Gastrocnemius medialis (tissue), 4 donors: ENCODE measurements around the gene SPG11. TPM values are rescaled to one million over a fixed set of nuclear protein-coding genes. Genes with fewer than 3 reads are reported as not detected.

Experiments used
- ATAC-seq, 2 donors: fragments of 150-250 bp; one replicate each; pipeline ENCODE4 v1.9.1; 2016
- DNase-seq, 2 donors: peaks; one replicate each; pipeline ENCODE4 v3.0.0-alpha.2; 2019
- H3K27ac ChIP-seq, 4 donors: fragments of 200-600 bp; sonication (generic); 1 replicate in 1 of 4; 2 replicates in 3 of 4; pipeline ENCODE4 v1.5.1; 2016 to 2018; ENCODE audit warnings: mild to moderate bottlenecking in 2 of 4, moderate library complexity in 1 of 4
- H3K27me3 ChIP-seq, 3 donors: fragments of 200-600 bp; sonication (generic) in 2 of 3; 1 replicate in 1 of 3; 2 replicates in 2 of 3; pipeline versions ENCODE4 v1.5.1 to v1.6.0; 2016 to 2019; ENCODE audit warnings: mild to moderate bottlenecking in 1 of 3, moderate library complexity in 1 of 3
- H3K36me3 ChIP-seq, 2 donors: fragments of 200-600 bp; sonication (generic) in 1 of 2; one replicate each; pipeline ENCODE4 v1.5.1; 2017 to 2018
- H3K4me1 ChIP-seq, 2 donors: fragments of 200-600 bp; sonication (generic) in 1 of 2; one replicate each; pipeline ENCODE4 v1.5.1; 2016 to 2017; ENCODE audit warnings: mild to moderate bottlenecking in 2 of 2
- H3K4me3 ChIP-seq, 4 donors: fragments of 200-600 bp; sonication (generic) in 3 of 4; 1 replicate in 1 of 4; 2 replicates in 3 of 4; pipeline ENCODE4 v1.5.1; 2016 to 2019; ENCODE audit warnings: mild to moderate bottlenecking in 2 of 4
- H3K9me3 ChIP-seq, 3 donors: fragments of 200-600 bp; sonication (generic) in 2 of 3; 1 replicate in 1 of 3; 2 replicates in 2 of 3; pipeline ENCODE4 v1.5.1; 2016 to 2019
- CTCF ChIP-seq, 5 experiments: fragments of 450-650 bp in 3 of 5; fragments of 200-600 bp in 2 of 5; sonication (generic) in 2 of 5; IDR thresholded peaks in 4 of 5; conservative IDR thresholded peaks in 1 of 5; 1 replicate in 4 of 5; 2 replicates in 1 of 5; pipeline ENCODE4 v1.5.1; 2016 to 2019; ENCODE audit warnings: antibody characterized with exemption in 5 of 5, mild to moderate bottlenecking in 3 of 5, moderate library complexity in 3 of 5
- POLR2A ChIP-seq, 2 donors: fragments of 450-650 bp; IDR thresholded peaks; one replicate each; pipeline ENCODE4 v1.6.1; 2017; ENCODE audit warnings: antibody characterized with exemption in 2 of 2, mild to moderate bottlenecking in 2 of 2, moderate library complexity in 2 of 2
- in situ Hi-C, 4 donors: fragments of 200-750 bp; cut with MboI; loops; one replicate each; pipeline versions ENCODE4 v1.15.0 to v1.8.0; 2017; ENCODE audit warnings: low sequenced_read_pairs in 4 of 4
- intact Hi-C: fragments of 100-400 bp; cut with DNase I; formaldehyde crosslinking; loops from one replicate; pipeline ENCODE4 v1.15.1; 2023; ENCODE audit warnings: low total_unique reads
- total RNA-seq, 4 donors: library from RNA; depleted of rRNA; stranded (reverse); fragments of >200 nt; gene quantifications; one replicate each; pipeline versions ENCODE4 v1.1.0 to v1.2.3, GENCODE V29; 2016

SPG11 gene
- total RNA-seq, 4 donors from 2014 or later = 32.8 to 51.7 (median 43.2) TPM

DNA sequence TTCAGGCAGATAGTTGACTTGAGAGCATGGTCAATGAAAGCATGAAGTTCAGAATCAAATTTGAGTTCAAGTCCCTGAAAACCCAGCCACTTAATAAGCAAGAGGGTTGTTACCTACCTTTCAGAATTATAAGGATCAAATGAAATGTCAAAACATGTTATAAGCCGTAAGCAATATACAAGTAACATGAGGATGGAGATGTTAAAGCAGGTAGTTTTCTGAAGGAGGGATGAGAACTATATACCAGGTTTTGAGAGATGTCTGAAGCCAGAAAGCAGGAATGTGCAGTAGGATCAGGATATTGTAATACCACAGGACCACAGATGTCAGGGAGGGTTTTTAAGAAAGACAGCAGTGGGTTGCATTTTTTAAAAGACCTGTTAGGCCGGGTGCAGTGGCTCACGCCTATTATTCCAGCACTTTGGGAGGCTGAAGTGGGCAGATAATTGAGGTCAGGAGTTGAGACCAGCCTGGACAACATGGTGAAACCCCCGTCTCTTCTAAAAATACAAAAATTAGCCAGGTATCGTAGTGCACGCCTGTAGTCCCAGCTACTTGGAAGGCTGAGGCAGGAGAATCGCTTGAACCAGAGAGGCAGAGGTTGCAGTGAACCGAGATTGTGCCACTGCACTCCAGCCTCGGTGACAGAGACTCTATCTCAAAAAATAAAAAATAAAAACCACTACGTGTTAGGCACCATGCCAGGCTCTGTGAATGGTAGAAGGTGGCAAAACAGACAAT lies 133.4 kb downstream of the SPG11 start:
- Histone ChIP-seq H3K27me3 (no peaks in the 10 kb centered on the region), H3K4me3 (no peak overlapping the region), H3K9me3 (no peaks in the 10 kb centered on the region), H3K36me3 (peaks cover 0 to 18% of the 10 kb centered on the region in 2 donors), H3K4me1 (peaks cover 0 to 5% of the 10 kb centered on the region in 2 donors), H3K27ac (no peak overlapping the region)
- in situ Hi-C loops (loop anchor here in 1 of 4 donors (10.0 kb wide), 1 partner anchor 105 kb away; the partner anchor contains the start of gene CTDSPL2), intact Hi-C loops (loop anchor here (10.0 kb wide), 2 partner anchors 735 to 1115 kb away; partner anchors contain the start of gene SERF2)
- ATAC-seq = no peak
- no peak for DNase-seq
- TF ChIP-seq CTCF (IDR thresholded peaks at IDR 0.05 in 4 of 5, conservative IDR thresholded peaks at IDR 0.05 in 1 of 5) (no peak), POLR2A (IDR thresholded peaks at IDR 0.05) (no peak)

- DNase-seq = no peak
- Histone ChIP-seq H3K4me1 (no peaks in the 10 kb centered on the region), H3K36me3 (peaks cover 0 to 44% of the 10 kb centered on the region in 2 donors), H3K27ac (no peak overlapping the region), H3K4me3 (no peak overlapping the region), H3K27me3 (no peaks in the 10 kb centered on the region), H3K9me3 (no peaks in the 10 kb centered on the region)
- ATAC-seq = no peak
- intact Hi-C loops = no loop called here
- in situ Hi-C loops = no loop called here
- TF ChIP-seq POLR2A (IDR thresholded peaks at IDR 0.05) (no peak), CTCF (IDR thresholded peaks at IDR 0.05 in 4 of 5, conservative IDR thresholded peaks at IDR 0.05 in 1 of 5) (no peak)
Observed at GRCh38 chr15:44527241-44527640, 136.2 kb downstream of the SPG11 start.

DNA sequence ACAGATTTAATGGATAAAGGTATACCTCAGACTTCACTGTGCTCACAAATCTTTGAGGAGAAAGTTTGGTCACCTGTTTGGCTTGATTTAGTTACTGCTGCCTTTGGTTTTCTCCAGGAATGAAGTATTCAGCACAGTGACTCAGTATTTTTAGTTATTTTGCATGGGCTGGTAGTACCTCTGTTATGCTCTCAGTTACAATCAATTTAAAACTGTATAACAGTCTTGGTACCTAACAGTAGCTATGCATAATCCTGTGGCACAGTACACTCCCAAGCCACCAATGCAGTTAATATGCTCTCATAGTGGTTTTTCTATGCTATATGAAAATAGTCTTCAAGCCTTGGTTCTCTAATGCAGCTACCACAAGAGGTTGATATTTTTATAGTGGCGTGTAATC lies 138.4 kb downstream of the SPG11 start:
- no peaks in the 10 kb centered on the region for H3K27me3 ChIP-seq
- TF ChIP-seq CTCF (IDR thresholded peaks at IDR 0.05 in 4 of 5, conservative IDR thresholded peaks at IDR 0.05 in 1 of 5) (no peak), POLR2A (IDR thresholded peaks at IDR 0.05) (no peak)
- H3K36me3 ChIP-seq = peaks cover 0 to 48% of the 10 kb centered on the region in 2 donors
- H3K27ac ChIP-seq = no peak overlapping the region
- intact Hi-C loops (no loop called here), in situ Hi-C loops (no loop called here)
- ATAC-seq (no peak), DNase-seq (no peak)
- no peak overlapping the region for H3K4me3 ChIP-seq
- no peaks in the 10 kb centered on the region for H3K4me1 ChIP-seq
- no peaks in the 10 kb centered on the region for H3K9me3 ChIP-seq

- in situ Hi-C loops (loop anchor here in 2 of 4 donors (25.0 kb wide), 1 partner anchor 232 kb away; the partner anchor contains the start of gene GOLM2 (in 2 of the 2)), intact Hi-C loops (no loop called here)
- H3K36me3 ChIP-seq = peaks cover 0 to 25% of the 10 kb centered on the region in 2 donors
- no peaks in the 10 kb centered on the region for H3K27me3 ChIP-seq
- no peak overlapping the region for H3K27ac ChIP-seq
- no peak overlapping the region for H3K4me3 ChIP-seq
- TF ChIP-seq POLR2A (IDR thresholded peaks at IDR 0.05) = no peak
- TF ChIP-seq CTCF (IDR thresholded peaks at IDR 0.05 in 4 of 5, conservative IDR thresholded peaks at IDR 0.05 in 1 of 5) = no peak
- DNase-seq (no peak), ATAC-seq (no peak)
- no peaks in the 10 kb centered on the region for H3K4me1 ChIP-seq
- no peaks in the 10 kb centered on the region for H3K9me3 ChIP-seq
Observed at GRCh38 chr15:44519537-44519936, 143.9 kb downstream of the SPG11 start.
